ENCODE data around the gene LRRC28.

Gene LRRC28

GRCh38 chr15:99345242-99345641 is 94.0 kb downstream of the LRRC28 start:
- no peak for DNase-seq

GRCh38 chr15:99345832-99346462 is 94.7 kb downstream of the LRRC28 start:
- DNase-seq, result no peak

GRCh38 chr15:99347574-99347973 is 96.3 kb downstream of the LRRC28 start:
- no peak for DNase-seq

GRCh38 chr15:99348412-99348811 is 97.1 kb downstream of the LRRC28 start:
- no peak for DNase-seq

GRCh38 chr15:99350408-99350807 is 99.1 kb downstream of the LRRC28 start:
- DNase-seq, result no peak

DNA sequence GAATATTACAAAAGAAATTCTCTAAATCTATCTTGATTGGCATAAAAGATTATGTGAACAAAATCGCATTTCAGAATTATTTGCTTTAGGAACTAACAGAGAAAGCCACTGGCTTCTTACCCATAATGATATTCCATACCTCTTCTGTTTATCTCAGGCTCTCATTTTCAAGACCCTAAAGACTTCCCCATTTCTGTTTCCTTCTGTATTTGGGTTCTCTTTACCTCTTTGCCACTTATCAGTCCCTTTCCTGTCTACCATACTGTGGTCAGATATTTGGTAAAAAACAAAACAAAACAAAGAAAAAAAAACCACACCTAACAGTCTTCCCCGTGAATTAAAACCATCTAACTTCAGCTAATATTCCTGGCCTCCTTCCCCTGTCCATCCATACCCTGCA is 108.5 kb downstream of the LRRC28 start:
- DNase-seq, result no peak

- DNase-seq, result peak in 1 of 4 experiments; percentile 8
Observed at GRCh38 chr15:99361545-99362185, 110.4 kb downstream of the LRRC28 start.

GRCh38 chr15:99365242-99365641 is 114.0 kb downstream of the LRRC28 start:
- DNase-seq, result no peak

GRCh38 chr15:99366013-99366412 is 114.7 kb downstream of the LRRC28 start:
- no peak for DNase-seq

DNA sequence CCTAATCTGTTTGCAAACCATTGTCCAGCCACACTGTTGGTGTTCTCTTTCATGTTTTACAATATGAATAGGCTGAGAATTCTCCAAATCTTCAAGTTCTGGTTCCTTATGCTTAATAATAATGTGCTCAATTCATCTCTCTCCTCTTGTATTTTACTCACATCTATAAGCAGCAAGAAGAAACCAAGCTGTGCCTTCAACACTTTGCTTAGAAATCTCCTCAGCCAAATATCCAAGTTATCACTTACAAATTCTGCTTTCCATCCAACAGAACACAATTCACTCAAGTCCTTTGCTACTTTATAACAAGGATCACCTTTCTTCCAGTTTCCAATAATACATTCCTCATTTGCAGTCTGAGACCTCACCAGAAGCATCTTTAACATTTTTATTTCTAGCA is 117.5 kb downstream of the LRRC28 start:
- DNase-seq, result no peak

GRCh38 chr15:99369196-99369595 is 117.9 kb downstream of the LRRC28 start:
- DNase-seq, result peak in 3 of 4 experiments; percentile 22 to 46 (median 44)

- peak in 1 of 4 experiments; percentile 14 for DNase-seq
Observed at GRCh38 chr15:99371180-99372103, 120.2 kb downstream of the LRRC28 start.

- peak in 2 of 4 experiments; percentile 26 to 50 for DNase-seq
Observed at GRCh38 chr15:99385005-99385669, 133.9 kb downstream of the LRRC28 start.

DNA sequence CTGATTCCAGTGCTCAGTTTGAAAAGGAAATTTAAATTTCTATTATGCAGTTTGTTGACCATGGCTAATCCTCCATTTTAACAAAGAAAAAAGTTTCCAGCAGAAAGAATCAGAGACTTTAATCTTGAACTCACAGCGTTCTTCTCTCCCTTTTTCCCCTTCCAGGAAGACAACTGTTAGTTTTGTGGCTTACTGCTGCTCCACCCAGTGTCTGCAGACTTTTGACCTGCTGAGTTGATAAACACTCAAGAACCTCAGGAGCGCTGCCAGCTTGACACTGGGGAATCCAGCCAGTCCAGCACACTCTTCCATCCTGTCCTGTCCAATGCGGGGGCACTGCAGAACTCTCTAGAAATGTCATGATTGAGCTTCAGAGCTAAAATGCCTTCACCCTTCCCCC is 134.6 kb downstream of the LRRC28 start:
- DNase-seq, result peak in 1 of 4 experiments; percentile 29

DNA sequence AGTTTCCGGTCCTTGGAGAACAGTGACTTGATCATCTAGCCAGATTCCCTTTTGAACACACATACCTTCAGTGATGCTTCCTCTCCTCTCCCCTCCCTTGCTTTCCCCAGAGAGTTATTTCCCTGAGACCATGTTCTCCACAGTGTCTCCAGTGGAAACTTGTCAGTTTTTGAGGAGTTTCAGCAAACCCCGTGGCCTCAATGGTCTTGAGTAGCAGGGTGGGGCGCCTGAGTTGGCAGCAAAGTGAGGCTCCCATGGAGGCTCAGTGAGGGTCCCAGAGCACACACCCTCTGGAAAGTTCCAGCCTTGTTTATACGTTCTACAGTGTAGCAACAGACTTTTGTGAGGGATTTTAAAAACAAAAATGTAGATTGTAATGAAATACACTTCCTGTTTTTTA is 135.1 kb downstream of the LRRC28 start:
- peak in 2 of 4 experiments; percentile 12 to 30 for DNase-seq

- no peak for DNase-seq
Observed at GRCh38 chr15:99387421-99388168, 136.3 kb downstream of the LRRC28 start.

DNA sequence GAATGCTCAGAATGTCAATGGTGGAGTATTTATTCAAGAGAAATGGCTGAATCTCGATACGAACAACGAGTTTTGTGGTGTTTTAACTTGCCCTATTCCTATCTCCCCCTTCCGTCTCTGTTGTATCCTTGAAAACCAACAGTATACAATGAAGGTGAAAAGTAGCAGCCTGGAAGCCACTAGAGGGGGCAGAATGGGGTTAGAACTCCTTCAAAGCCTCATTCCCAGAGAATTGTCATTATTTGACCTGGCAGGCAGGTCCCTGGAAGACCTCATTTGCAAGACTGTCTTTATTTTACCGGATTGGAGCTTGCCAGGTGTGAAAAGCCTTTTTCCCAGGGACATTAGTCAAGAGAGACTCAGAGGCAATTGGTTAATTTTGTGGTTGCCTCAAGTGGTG is 139.4 kb downstream of the LRRC28 start:
- DNase-seq, result no peak

DNA sequence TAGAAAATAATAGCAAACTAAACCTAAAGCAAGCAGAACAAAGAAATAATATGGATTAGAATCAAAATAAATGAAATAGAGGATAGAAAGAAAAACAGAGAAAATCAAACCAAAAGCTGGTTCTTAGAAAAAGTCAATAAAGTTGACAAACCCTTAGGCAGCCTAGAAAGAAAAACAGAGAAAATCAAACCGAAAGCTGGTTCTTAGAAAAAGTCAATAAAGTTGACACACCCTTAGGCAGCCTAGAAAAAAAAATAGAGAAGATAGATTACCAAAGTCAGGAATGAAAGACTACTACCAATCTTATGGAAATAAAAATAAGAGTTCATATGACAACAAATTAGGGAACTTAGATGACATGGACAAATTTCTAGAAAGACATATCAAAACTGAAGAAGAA is 142.4 kb downstream of the LRRC28 start:
- no peak for DNase-seq

- peak in 2 of 4 experiments; percentile 4 to 16 for DNase-seq
Observed at GRCh38 chr15:99396375-99396774, 145.1 kb downstream of the LRRC28 start.

DNA sequence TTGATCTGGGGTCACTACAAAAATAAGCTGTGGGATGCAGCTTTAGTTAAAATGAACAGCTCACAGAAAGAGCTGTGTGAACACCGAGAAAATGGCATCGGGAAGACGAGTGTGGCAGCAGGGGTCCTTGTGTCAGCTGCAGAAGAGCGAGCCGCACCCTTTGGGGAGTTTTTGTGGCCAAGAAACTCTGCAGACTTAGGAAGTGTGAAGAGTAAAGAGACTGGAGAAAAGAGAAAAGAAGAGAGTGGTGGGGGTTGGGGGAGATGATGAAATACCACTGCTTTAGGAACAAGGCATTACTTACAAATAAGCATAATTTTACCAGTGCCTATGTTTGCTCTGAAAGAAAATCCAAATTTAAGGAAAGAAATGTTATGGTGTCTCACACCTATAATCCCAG is 147.8 kb downstream of the LRRC28 start:
- DNase-seq, result no peak

DNA sequence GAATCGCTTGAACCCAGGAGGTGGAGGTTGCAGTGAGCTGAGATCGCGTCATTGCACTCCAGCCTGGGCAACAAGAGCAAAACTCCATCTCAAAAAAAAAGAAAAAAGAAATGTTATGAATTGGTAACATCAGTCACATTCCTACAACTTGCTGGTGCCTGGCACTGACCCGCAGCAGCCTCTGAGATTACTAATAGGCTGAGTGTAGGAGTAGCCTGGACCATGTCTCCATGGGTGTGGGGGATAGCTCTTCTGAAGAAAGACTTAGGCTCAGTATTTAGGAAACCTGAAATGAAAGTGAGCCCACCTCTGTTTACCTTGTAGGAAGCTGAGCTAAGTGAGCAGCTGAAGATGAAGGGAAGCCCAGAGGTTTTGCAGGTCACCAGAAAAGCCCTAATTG is 148.3 kb downstream of the LRRC28 start:
- peak in 1 of 4 experiments; percentile 30 for DNase-seq

GRCh38 chr15:99401216-99401615 is 149.9 kb downstream of the LRRC28 start:
- peak; percentile 54 to 76 (median 70) for DNase-seq

All from suppressor macrophage (primary cell).